ENCODE data around the gene CAPN5. TPM values are rescaled to one million over a fixed set of nuclear protein-coding genes. Genes with fewer than 3 reads are reported as not detected.
A peak's percentile ranks its signal among the peaks of the same experiment; 100 is the strongest.

The CAPN5 gene
- total and polyA plus RNA-seq, 2 of the 13 experiments (the other 11 are each of a cell fraction or from before 2014, with no cell fraction given) = 0.27 to 1.2 TPM

GRCh38 chr11:77036398-77036797, 30.4 kb upstream of the CAPN5 start (continued):
- TF ChIP-seq ZSCAN5A (CRISPR knock-in tag; IDR thresholded peaks at IDR 0.05; ENCODE audit: borderline replicate concordance) = peak; percentile 63; the same call in 1 of the 2 replicates
- TF ChIP-seq CREB1 (IDR thresholded peaks at IDR 0.05) = no peak
- peak; percentile 52 for TF ChIP-seq CREB1 (CRISPR knock-in tag; IDR thresholded peaks at IDR 0.05)
- TF ChIP-seq BRF2 (CRISPR knock-in tag; IDR thresholded peaks at IDR 0.05) = peak; percentile 86
- no peak for TF ChIP-seq ZBTB26 (CRISPR knock-in tag; IDR thresholded peaks at IDR 0.05; ENCODE audit: borderline replicate concordance)
- TF ChIP-seq MAFG (CRISPR knock-in tag; IDR thresholded peaks at IDR 0.05) = no peak
- no peak for TF ChIP-seq SOX6 (IDR thresholded peaks at IDR 0.05)
- TF ChIP-seq SOX6 (CRISPR knock-in tag; IDR thresholded peaks at IDR 0.05) = peak; percentile 85
- TF ChIP-seq HHEX (CRISPR knock-in tag; IDR thresholded peaks at IDR 0.05) = peak; percentile 99
- no peak for TF ChIP-seq ZNF615 (CRISPR knock-in tag; IDR thresholded peaks at IDR 0.05; ENCODE audit: borderline replicate concordance)
- TF ChIP-seq NFIC (IDR thresholded peaks at IDR 0.05; ENCODE audit: low read length) = peak; percentile 92
- TF ChIP-seq ARID3A (IDR thresholded peaks at IDR 0.05; ENCODE audit: low read depth, low read length) = peak; percentile 51; the same call in 1 of the 2 replicates
- TF ChIP-seq TCF7 (IDR thresholded peaks at IDR 0.05; ENCODE audit: low read depth) = peak; percentile 85
- peak; percentile 37 for TF ChIP-seq THAP11 (CRISPR knock-in tag; IDR thresholded peaks at IDR 0.05)
- TF ChIP-seq ZSCAN29 (CRISPR knock-in tag; conservative IDR thresholded peaks at IDR 0.05) = no peak
- 0 out of 2 replicates have a peak, but pooled peaks have one; percentile 11 for TF ChIP-seq FOSL2 (CRISPR knock-in tag; IDR thresholded peaks at IDR 0.05)
- TF ChIP-seq ZNF891 (CRISPR knock-in tag; IDR thresholded peaks at IDR 0.05) = no peak
- TF ChIP-seq ZNF275 (CRISPR knock-in tag; IDR thresholded peaks at IDR 0.05; ENCODE audit: borderline replicate concordance) = no peak
- peak; percentile 42; the same call in 1 of the 2 replicates for TF ChIP-seq MED1 (CRISPR knock-in tag; IDR thresholded peaks at IDR 0.05)
- TF ChIP-seq ZNF205 (CRISPR knock-in tag; IDR thresholded peaks at IDR 0.05) = 0 out of 2 replicates have a peak, but pooled peaks have one; percentile 36
- TF ChIP-seq ZNF790 (CRISPR knock-in tag; IDR thresholded peaks at IDR 0.05; ENCODE audit: borderline replicate concordance) = no peak
- TF ChIP-seq ERF (CRISPR knock-in tag; IDR thresholded peaks at IDR 0.05) = 0 out of 2 replicates have a peak, but pooled peaks have one; percentile 48
- peak; percentile 62 for TF ChIP-seq ZGPAT (CRISPR knock-in tag; IDR thresholded peaks at IDR 0.05)
- TF ChIP-seq NCOR1 (IDR thresholded peaks at IDR 0.05; ENCODE audit: borderline replicate concordance, low read length) = 0 out of 2 replicates have a peak, but pooled peaks have one; percentile 37
- 0 out of 2 replicates have a peak, but pooled peaks have one; percentile 68 for TF ChIP-seq SNAPC2 (CRISPR knock-in tag; IDR thresholded peaks at IDR 0.05)

Measured in HepG2 (cell line).